Esophagus muscularis mucosa (tissue), 4 donors: ENCODE results near the gene LRMDA.

Source experiments
- CTCF ChIP-seq, 3 experiments: fragments of 200-600 bp in 2 of 3; fragments of 450-650 bp in 1 of 3; sonication (generic) in 2 of 3; IDR thresholded peaks; one replicate each; pipeline ENCODE4 v1.5.1; 2017 to 2019; ENCODE audit warnings: antibody characterized with exemption in 3 of 3, mild to moderate bottlenecking in 2 of 3, moderate library complexity in 1 of 3
- EP300 ChIP-seq: sonication (generic); formaldehyde crosslinking; IDR thresholded peaks from one replicate; pipeline ENCODE4 v1.6.1; 2017; ENCODE audit warnings: antibody characterized with exemption
- POLR2A ChIP-seq: fragments of 450-650 bp; IDR thresholded peaks from one replicate; pipeline ENCODE4 v1.6.1; 2017; ENCODE audit warnings: antibody characterized with exemption, moderate library complexity, mild to moderate bottlenecking, low read depth

GRCh38 chr10:75763652-75764051 lies 332.2 kb downstream of the LRMDA start:
- TF ChIP-seq POLR2A (no peak), CTCF (IDR thresholded peaks at IDR 0.05) (no peak), EP300 (no peak)
